Ramos (cell line): ENCODE results near the gene REX1BD.
"Not testable (repeated sequence)": the region's sequence is repeated elsewhere in the genome, so short reads cannot be mapped to it uniquely, and the experiment has no call there.

Experiments used
- in situ Hi-C: fragments of 300-500 bp; cut with MboI; formaldehyde crosslinking; loops from one replicate; pipeline ENCODE4 v1.14.3; 2022; ENCODE audit warnings: low sequenced_read_pairs; ENCODE audit not compliant: unreplicated experiment

The REX1BD gene

DNA sequence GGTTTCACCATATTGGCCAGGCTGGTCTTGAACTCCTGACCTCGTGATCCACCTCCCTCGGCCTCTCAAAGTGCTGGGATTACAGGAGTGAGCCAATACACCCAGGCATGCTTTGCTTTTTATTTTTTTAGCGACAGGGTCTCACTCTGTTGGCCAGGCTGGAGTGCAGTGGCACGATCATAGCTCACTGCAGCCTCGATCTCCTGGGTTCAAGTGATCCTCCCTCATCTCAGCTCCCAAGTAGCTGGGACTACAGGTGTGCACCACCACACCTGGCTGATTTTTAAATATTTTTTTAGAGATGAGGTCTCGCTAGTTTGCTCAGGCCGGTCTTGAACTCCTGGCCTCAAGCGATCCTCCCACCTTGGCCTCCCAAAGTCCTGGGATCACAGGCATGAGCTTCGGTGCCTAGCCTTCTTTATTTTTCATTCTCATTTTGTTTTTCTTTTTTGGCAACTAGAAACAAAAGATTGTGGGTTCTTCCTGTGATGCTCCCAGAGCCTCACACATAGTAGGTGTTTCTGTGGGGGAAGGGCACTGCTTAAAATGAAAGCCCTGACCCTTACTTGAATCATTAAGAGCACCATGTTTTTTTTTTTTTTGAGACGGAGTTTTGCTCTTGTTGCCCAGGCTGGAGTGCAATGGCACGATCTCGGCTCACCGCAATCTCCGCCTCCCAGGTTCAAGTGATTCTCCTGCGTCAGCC lies 12.2 kb downstream of the REX1BD start:
- in situ Hi-C loops = not testable (repeated sequence)

DNA sequence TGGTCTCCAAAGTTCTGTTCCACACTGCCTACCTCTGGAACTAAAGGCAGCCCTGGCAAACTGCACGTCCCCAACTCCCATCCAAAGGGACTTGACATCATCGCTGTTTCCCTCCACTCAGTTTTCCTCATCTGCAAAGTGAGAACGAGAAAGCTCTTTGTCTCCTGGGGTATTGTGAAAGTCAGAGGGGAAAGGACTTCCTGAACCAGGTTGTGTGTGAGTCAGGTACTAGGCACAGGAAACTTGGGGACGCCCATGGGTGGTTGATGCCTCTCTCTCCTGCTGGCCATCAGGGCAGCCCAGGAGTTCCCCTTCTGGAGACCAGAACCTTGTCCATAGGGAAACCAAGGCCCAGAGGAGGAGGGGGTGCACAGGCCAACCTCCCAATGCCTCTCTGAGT lies 13.3 kb downstream of the REX1BD start:
- in situ Hi-C loops = no loop called here

GRCh38 chr19:18603255-18603957 lies 14.8 kb downstream of the REX1BD start:
- in situ Hi-C loops = no loop called here

DNA sequence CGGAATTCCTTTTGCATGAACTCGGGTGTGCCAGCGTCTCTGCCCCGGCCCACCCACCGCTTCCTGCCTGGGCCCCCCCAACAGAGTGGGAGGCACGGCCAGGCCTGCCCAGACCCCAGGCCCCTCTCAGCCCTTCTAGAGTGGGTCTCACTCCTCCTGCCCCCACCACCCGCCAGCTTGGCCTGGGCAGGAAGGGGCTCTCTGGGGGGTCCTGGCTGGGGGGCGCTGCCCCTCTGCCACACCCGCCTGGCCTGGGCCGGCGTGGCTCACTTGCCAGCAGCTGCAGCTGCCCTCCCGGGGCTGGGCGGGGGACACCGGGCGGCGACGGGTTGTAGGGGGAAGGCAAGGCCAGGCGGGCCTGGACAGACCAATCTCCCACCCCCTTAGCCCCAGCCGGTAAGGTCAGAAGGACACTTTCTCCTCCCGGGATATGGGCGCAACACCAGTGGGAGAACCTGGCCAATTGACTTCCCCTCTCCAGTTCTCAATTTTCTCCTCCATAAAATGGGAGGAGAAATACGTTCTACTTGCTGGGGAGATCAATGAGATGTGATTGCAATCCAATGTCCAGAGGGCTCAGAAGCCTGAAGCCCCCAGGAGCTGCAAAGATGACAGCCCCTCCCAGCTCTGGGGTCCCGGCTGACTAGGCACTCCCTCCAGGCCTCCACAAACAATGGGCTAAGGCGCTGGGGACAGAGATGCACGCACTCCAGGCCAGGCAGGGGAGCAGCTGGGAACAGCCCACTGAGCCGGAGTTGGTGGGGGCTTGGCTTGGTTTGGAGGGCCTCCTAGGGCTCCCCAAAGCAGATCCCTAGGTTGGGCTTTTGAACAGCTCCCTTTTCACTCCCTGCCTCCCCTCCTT lies 15.6 kb downstream of the REX1BD start:
- in situ Hi-C loops = no loop called here

DNA sequence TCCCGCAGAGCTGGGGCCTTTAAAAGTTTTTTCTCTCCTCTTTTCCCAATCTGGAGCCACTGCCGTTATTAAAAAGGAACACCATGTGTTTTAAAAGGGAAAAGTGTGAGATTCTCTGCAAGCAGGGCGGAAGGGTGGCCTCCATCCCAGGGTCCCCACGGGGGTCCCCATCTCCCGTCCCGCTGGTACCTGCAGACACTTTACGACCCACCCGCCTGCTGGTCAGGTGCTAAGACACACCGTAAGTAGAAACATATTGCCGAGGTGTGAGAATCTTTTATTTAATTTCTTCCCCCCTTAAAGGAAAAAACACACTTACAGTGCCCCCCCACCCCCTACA lies 16.2 kb downstream of the REX1BD start:
- in situ Hi-C loops = no loop called here

GRCh38 chr19:18605196-18605545 lies 16.6 kb downstream of the REX1BD start:
- in situ Hi-C loops = no loop called here

DNA sequence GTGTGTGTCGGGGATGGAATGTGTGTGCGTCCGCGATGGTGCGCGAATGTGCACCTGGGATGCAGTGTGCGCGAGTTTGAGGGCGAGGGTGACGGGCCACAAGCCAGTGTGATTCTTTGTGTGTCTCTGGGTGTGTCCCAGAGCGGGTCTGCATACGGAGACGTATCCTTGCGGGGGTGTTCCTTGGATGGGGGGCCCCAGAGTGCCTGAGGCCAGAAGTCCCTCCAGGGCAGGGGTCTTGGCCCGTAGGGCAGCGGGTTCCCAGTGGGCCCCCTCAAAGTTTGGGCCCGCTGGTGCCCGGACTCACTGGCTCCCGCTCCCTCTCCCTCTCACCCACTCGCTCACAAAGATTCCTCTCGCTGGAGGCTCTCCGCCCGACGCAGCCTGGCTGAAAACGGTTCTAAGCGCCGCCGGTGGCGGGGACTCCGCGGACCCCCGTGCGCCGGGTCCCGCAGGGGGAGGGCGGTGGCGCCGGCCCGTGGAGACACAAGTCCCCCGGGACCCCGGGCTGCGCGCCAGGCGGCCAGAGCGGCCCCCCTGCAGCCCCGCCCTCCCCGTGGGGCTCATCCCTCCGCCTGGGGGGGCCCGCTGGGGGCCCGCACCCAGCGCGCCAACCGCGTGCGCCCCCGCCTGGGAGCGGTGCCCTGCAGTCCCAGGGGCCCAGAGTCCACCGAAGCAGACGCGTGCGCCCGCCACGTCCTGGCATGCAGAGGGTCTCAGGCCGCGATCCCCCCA lies 17.1 kb downstream of the REX1BD start:
- in situ Hi-C loops = no loop called here

DNA sequence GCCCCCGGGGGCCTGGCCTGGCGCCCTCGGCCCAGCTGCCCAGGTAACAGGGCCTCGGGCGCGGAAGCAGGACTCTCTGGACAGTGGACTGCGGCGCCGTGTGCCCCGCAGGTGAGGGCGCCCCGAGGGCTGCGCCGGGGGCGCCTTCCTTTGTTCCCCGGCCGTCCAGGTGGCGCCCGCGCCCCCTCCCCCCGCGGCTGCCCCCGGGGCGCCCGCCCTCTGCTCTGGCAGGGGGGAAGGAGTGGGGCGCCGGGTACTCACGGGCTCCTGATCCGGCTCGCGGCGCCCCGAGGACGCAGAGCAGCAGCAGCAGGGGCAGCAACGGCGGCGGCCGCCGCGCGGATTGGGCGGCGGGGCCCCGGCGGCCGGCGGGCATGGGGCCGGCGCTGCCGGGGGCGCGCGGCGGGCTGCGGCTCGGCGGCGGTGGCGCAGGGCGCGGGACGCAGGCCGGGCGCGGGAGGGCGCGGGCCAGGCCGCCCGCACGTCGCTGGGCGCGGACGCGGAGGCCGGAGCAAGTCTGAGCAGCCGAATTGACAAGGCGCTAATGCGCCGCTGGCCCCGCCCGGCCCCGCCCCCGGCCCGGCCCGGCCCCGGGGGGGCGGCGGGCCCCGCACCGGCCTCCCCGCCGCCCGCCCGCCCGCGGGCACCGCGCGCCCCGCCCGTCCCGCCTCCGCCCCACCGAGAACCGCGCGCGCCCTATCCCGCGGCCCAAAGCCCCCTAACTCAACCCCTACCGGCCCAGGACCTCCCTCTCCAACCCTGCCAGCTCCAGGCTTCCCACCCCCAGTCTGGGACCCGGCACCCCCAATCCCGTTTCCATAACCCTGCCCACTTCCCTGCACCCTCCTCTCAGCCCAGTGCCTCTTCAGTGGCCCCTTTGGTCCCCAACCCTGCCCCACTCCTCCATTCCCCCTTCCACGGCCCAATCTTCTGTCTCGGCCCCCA lies 18.0 kb downstream of the REX1BD start, which contains the start of gene CRLF1:
Gene CRLF1 (minus strand): TSS at position 519 of the 945 bp plus-strand sequence. CDS start 143 bp downstream, at position 376.
- in situ Hi-C loops = no loop called here

DNA sequence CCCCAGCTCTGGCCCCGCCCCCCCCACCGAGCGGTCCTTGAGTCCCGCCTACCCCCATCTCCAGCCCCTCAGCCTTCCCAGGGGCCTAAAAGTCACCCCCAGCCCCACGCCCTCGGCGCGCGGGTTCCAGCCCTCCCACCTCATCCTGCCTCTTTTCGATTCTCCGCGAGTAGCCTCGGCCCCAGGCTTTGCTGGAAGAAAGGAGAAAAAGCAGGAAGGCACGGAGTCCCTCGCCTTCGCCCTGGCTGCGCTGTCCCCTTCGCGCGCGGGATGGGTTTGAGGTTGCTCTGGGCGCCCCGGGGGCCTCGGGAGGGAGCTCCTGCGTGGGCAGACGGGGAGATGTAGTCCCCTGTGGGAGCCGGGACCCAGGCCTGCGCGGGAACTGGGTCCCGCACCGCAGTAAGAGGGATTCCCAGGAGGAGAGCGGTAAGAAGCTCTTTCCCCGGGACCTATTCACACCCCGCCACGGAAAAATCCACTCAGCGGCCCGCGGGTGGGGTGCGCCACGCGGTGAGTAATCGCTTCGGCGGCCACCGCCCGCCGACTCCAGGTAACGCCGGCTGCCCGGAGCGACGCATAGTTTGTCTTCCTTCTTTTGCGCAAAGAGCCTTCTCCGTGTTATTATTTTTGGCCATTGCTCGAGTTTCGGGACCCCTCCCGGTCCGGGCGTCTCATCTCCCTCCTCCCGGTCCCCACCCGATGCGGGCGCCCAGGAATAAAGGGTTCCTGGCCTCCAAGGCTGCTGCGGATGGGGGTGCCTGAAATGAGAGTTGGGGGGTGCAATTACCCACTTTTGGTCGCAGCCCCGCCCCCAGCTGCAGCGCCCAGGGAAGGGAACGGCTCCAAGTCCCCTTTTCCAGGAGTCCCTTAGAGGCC lies 18.9 kb downstream of the REX1BD start:
- in situ Hi-C loops = no loop called here

DNA sequence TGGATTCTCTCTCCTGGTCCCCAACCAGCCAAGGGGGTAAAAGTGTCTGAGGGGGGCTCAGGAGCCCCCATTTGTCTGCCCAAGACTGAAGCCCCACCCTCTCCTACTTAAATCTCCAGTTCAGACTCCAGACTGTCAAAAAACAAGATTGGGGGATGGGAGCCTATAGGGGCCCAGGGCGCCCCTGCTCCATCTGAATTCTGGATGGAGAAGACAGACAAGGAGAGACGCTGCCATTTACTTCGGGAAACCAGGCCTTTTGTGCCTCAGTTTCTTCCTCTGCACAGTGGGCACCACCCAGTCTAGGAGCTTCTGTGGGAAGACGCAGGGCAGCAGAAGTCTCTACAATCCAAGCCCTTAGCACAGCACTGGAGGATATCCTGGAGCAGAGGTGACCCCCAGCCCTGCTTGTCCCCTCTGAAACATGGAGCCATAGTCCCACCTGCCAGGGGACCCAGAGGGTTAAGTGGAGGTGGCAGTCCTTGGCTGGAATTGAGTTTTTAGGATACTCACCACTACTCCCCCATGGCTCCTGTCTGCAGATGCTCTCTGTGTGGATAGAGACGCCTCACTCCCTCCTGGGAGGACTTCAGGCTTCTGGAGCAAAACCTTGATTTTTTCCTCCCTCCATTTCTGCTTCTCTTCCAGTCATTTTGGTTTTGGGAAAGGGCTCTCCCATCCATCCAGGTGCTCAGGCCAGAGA lies 19.7 kb downstream of the REX1BD start:
- in situ Hi-C loops = no loop called here

GRCh38 chr19:18608805-18609716 lies 20.5 kb downstream of the REX1BD start:
- in situ Hi-C loops = no loop called here

DNA sequence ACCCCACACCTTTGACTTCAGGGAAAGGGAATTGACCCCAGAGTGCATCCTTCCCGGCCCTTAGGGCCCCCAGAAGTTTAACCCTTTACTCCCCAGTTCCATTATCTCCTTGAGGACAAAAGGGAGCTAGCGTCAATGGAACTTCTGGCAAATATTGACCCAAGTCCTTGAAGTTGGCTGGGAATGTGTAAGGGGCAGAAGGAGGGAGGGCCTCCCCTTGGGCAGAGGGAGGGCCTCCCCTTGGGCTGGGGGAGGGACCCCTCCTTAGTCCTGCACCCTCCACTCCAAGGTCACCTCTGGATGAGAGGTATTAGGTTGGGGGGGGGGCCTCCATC lies 21.1 kb downstream of the REX1BD start:
- in situ Hi-C loops = no loop called here

- in situ Hi-C loops = no loop called here
Observed at GRCh38 chr19:18610245-18610555, 21.6 kb downstream of the REX1BD start.

DNA sequence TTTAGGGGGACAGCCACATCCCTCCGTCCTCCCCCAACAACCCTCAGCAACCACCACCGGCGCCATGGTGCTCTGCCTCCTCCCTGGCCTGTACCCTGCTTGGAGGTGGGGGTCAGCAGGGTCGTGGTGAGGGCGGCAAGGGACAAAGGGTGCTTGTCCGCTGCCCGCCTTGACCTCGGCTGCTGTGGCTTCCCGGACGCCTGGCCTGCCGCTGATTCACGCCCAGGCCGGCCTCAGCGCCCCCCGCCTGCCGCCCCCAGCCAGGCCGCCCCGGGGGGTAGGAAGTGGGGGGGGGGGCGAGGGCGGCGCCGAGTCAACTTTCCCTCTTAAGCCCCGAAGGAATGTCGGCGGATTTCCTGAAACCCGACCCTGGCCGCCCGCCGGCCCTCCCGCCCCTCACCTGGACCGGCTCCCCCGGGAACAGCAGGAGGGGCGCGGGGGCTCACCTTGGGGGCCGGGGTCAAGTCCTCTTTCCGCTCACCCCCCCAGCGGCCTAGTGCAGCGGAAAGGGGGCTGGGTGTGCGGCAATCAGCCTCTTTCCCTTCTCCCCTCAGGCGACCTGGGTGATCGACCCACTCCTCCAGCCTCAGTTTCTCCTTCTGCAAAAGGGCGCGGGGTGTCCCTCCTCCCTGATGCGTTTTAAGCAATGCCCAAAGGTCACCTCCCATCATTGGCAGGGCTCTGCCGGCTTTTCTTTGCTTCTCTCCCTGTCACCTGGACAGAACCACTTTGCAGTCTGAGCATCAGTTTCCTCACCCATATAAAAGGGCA lies 22.1 kb downstream of the REX1BD start:
- in situ Hi-C loops = no loop called here

- in situ Hi-C loops = no loop called here
Observed at GRCh38 chr19:18611327-18612050, 22.9 kb downstream of the REX1BD start.
